Hepatocyte (in vitro differentiated cells): Measurements from ENCODE around the gene DGKG. TPM values are rescaled to one million over a fixed set of nuclear protein-coding genes. Genes with fewer than 3 reads are reported as not detected.

Experiments
- DNase-seq: peaks from one replicate; pipeline ENCODE4 v3.0.0-alpha.2; 2016; ENCODE audit warnings: low spot score
- H2AFZ ChIP-seq: fragments of 200-600 bp; sonication (generic); 2 replicates; pipeline ENCODE4 v1.6.0; 2016; ENCODE audit warnings: antibody characterized with exemption, mild to moderate bottlenecking
- H3K27ac ChIP-seq: fragments of 200-600 bp; sonication (generic); 2 replicates; pipeline ENCODE4 v1.5.1; 2016; ENCODE audit warnings: mild to moderate bottlenecking
- H3K27me3 ChIP-seq: fragments of 200-600 bp; sonication (generic); 2 replicates; pipeline ENCODE4 v1.6.1; 2016
- H3K36me3 ChIP-seq: fragments of 200-600 bp; sonication (generic); replicated peaks from 2 replicates; pipeline ENCODE4 v1.5.1; 2016; ENCODE audit warnings: low read depth; ENCODE audit not compliant: insufficient read depth
- H3K4me1 ChIP-seq: fragments of 200-600 bp; sonication (generic); 2 replicates; pipeline ENCODE4 v1.5.1; 2016; ENCODE audit warnings: mild to moderate bottlenecking, moderate library complexity; ENCODE audit not compliant: insufficient read depth
- H3K4me2 ChIP-seq: fragments of 200-600 bp; sonication (generic); 2 replicates; pipeline ENCODE4 v1.6.0; 2016
- H3K4me3 ChIP-seq: fragments of 200-600 bp; sonication (generic); 2 replicates; pipeline ENCODE4 v1.5.1; 2016; ENCODE audit warnings: mild to moderate bottlenecking
- H3K79me2 ChIP-seq: fragments of 200-600 bp; sonication (generic); 2 replicates; pipeline ENCODE4 v1.6.0; 2017; ENCODE audit warnings: mild to moderate bottlenecking
- H3K9me2 ChIP-seq: fragments of 200-600 bp; sonication (generic); replicated peaks from 2 replicates; pipeline ENCODE4 v1.6.0; 2017; ENCODE audit warnings: mild to moderate bottlenecking; ENCODE audit not compliant: insufficient read depth
- H3K9me3 ChIP-seq: fragments of 200-600 bp; sonication (generic); 2 replicates; pipeline ENCODE4 v1.5.1; 2016; ENCODE audit warnings: low read depth, mild to moderate bottlenecking
- H4K20me1 ChIP-seq: fragments of 200-600 bp; sonication (generic); 2 replicates; pipeline ENCODE4 v1.6.0; 2016; ENCODE audit warnings: mild to moderate bottlenecking; ENCODE audit not compliant: insufficient read depth, poor library complexity, severe bottlenecking
- CTCF ChIP-seq: fragments of 200-600 bp; sonication (generic); IDR thresholded peaks from 2 replicates; pipeline ENCODE4 v1.5.1; 2016; ENCODE audit warnings: antibody characterized with exemption, mild to moderate bottlenecking; ENCODE audit not compliant: poor library complexity
- EZH2 ChIP-seq: fragments of 200-600 bp; sonication (generic); IDR thresholded peaks from 2 replicates; pipeline ENCODE4 v1.6.1; 2016; ENCODE audit warnings: antibody characterized with exemption, mild to moderate bottlenecking, borderline replicate concordance
- EZH2phosphoT487 ChIP-seq: fragments of 200-600 bp; sonication (generic); IDR thresholded peaks from one replicate; pipeline ENCODE4 v1.6.1; 2018; ENCODE audit warnings: antibody characterized with exemption, mild to moderate bottlenecking, low read depth, moderate library complexity; ENCODE audit not compliant: unreplicated experiment, severe bottlenecking
- WGBS: methylation state at CpG from one replicate; pipeline ENCODE4 v1.1.6; 2016; ENCODE audit warnings: low lambda C conversion rate; ENCODE audit errors: missing lambda C conversion rate; 5-methylcytosine and 5-hydroxymethylcytosine counted together
- polyA plus RNA-seq: library from polyadenylated mRNA; unstranded; fragments of >200 nt; fragmentation: Nextera tagmentation; extraction: Ambion mirVana; gene quantifications from 2 replicates; pipeline ENCODE4 v1.2.1, GENCODE V29; 2016
- total RNA-seq: library from RNA; depleted of rRNA; stranded (reverse); fragments of >200 nt; gene quantifications from 2 replicates; pipeline ENCODE4 v1.2.3, GENCODE V29; 2014

DGKG gene
- total and polyA plus RNA-seq, 2 experiments from 2014 or later = not detected

GRCh38 chr3:186374376-186374775 lies 12.3 kb upstream of the DGKG start:
- Histone ChIP-seq H3K79me2 (no peaks in the 10 kb centered on the region), H3K27ac (no peak overlapping the region), H3K4me2 (no peak overlapping the region), H3K9me2 (no peaks in the 10 kb centered on the region), H4K20me1 (no peaks in the 10 kb centered on the region), H3K4me3 (no peak overlapping the region), H3K36me3 (no peaks in the 10 kb centered on the region), H3K27me3 (peaks cover 15% of the 10 kb centered on the region), H2AFZ (no peak overlapping the region), H3K4me1 (no peaks in the 10 kb centered on the region), H3K9me3 (no peaks in the 10 kb centered on the region)
- 63% methylated on average over 4 of the region's 4 CpGs for WGBS
- DNase-seq = no peak
- no peak for TF ChIP-seq CTCF
- TF ChIP-seq EZH2phosphoT487 = no peak
- TF ChIP-seq EZH2 = no peak

GRCh38 chr3:186369217-186369616 lies 7.2 kb upstream of the DGKG start:
- Histone ChIP-seq H3K36me3 (no peaks in the 10 kb centered on the region), H3K9me2 (no peaks in the 10 kb centered on the region), H4K20me1 (no peaks in the 10 kb centered on the region), H3K4me2 (no peak overlapping the region), H3K4me1 (no peaks in the 10 kb centered on the region), H3K27me3 (peaks cover 33% of the 10 kb centered on the region), H3K9me3 (no peaks in the 10 kb centered on the region), H3K4me3 (no peak overlapping the region), H3K79me2 (no peaks in the 10 kb centered on the region), H3K27ac (no peak overlapping the region), H2AFZ (no peak overlapping the region)
- TF ChIP-seq EZH2phosphoT487 = no peak
- TF ChIP-seq EZH2 = no peak
- no peak for TF ChIP-seq CTCF
- no peak for DNase-seq
- WGBS = 45% methylated on average over 3 of the region's 3 CpGs

- H3K4me3 ChIP-seq = no peak overlapping the region
- no peaks in the 10 kb centered on the region for H3K9me3 ChIP-seq
- H4K20me1 ChIP-seq = no peaks in the 10 kb centered on the region
- DNase-seq = no peak
- H3K9me2 ChIP-seq = no peaks in the 10 kb centered on the region
- peaks cover 34% of the 10 kb centered on the region for H3K27me3 ChIP-seq
- H3K79me2 ChIP-seq = no peaks in the 10 kb centered on the region
- no peak overlapping the region for H2AFZ ChIP-seq
- H3K4me1 ChIP-seq = no peaks in the 10 kb centered on the region
- H3K36me3 ChIP-seq = no peaks in the 10 kb centered on the region
- whole genome bisulfite sequencing = 74% methylated on average over 4 of the region's 4 CpGs
- no peak overlapping the region for H3K4me2 ChIP-seq
- TF ChIP-seq CTCF = no peak
- TF ChIP-seq EZH2 = no peak
- no peak for TF ChIP-seq EZH2phosphoT487
- H3K27ac ChIP-seq = no peak overlapping the region
Measured at GRCh38 chr3:186368717-186369116, 6.7 kb upstream of the DGKG start.

- no peak for TF ChIP-seq EZH2
- TF ChIP-seq CTCF = no peak
- no peak for TF ChIP-seq EZH2phosphoT487
- no peak overlapping the region for H3K27ac ChIP-seq
- H3K36me3 ChIP-seq = no peaks in the 10 kb centered on the region
- H3K79me2 ChIP-seq = no peaks in the 10 kb centered on the region
- H3K27me3 ChIP-seq = peaks cover 37% of the 10 kb centered on the region
- H3K4me3 ChIP-seq = no peak overlapping the region
- H3K4me1 ChIP-seq = no peaks in the 10 kb centered on the region
- no peaks in the 10 kb centered on the region for H3K9me2 ChIP-seq
- no peak overlapping the region for H2AFZ ChIP-seq
- 69% methylated on average over 3 of the region's 3 CpGs for WGBS
- no peak for DNase-seq
- H3K4me2 ChIP-seq = no peak overlapping the region
- no peaks in the 10 kb centered on the region for H4K20me1 ChIP-seq
- H3K9me3 ChIP-seq = no peaks in the 10 kb centered on the region
Measured at GRCh38 chr3:186368176-186368575, 6.1 kb upstream of the DGKG start.
